Measurements from ENCODE around the gene CHRM4. TPM values are rescaled to one million over a fixed set of nuclear protein-coding genes. Genes with fewer than 3 reads are reported as not detected.

The CHRM4 gene
- total RNA-seq, 2 donors from 2014 or later, result 1.8 TPM; not detected in 1

GRCh38 chr11:46362156-46363030 lies 29.2 kb downstream of the CHRM4 start:
- no peak for TF ChIP-seq CTCF (IDR thresholded peaks at IDR 0.05)
- peak overlapping the region in 1 of 2 donors; percentile 61 for H3K27ac ChIP-seq
- ATAC-seq (ENCODE audit: insufficient number of reproducible peaks, low FRiP score, low read depth), result no peak
- peaks cover 18 to 34% of the 10 kb centered on the region in 2 donors for H3K4me1 ChIP-seq (ENCODE audit: control insufficient read depth in 1 of 2, low read depth in 2 of 2)
- H3K9me3 ChIP-seq, result no peaks in the 10 kb centered on the region
- H3K36me3 ChIP-seq, result no peaks in the 10 kb centered on the region
- H3K4me3 ChIP-seq, result peak overlapping the region; percentile 61
- DNase-seq (ENCODE audit: low spot score), result no peak
- H3K27me3 ChIP-seq (replicated peaks; ENCODE audit: insufficient read depth), result no peaks in the 10 kb centered on the region

GRCh38 chr11:46361283-46362155 lies 30.1 kb downstream of the CHRM4 start:
- H3K27me3 ChIP-seq (replicated peaks; ENCODE audit: insufficient read depth), result no peaks in the 10 kb centered on the region
- H3K4me1 ChIP-seq (ENCODE audit: control insufficient read depth in 1 of 2, low read depth in 2 of 2), result peaks cover 18 to 30% of the 10 kb centered on the region in 2 donors
- H3K36me3 ChIP-seq, result no peaks in the 10 kb centered on the region
- TF ChIP-seq CTCF (IDR thresholded peaks at IDR 0.05), result no peak
- peak overlapping the region; percentile 61 for H3K4me3 ChIP-seq
- DNase-seq (ENCODE audit: low spot score) (no peak), ATAC-seq (ENCODE audit: insufficient number of reproducible peaks, low FRiP score, low read depth) (peak; percentile 47)
- H3K27ac ChIP-seq, result peak overlapping the region; percentile 16 to 61
- H3K9me3 ChIP-seq, result no peaks in the 10 kb centered on the region

GRCh38 chr11:46360878-46361277 lies 30.7 kb downstream of the CHRM4 start:
- DNase-seq (ENCODE audit: low spot score), result no peak
- H3K9me3 ChIP-seq, result no peaks in the 10 kb centered on the region
- H3K27me3 ChIP-seq (replicated peaks; ENCODE audit: insufficient read depth), result no peaks in the 10 kb centered on the region
- H3K4me3 ChIP-seq, result peak overlapping the region; percentile 61
- no peaks in the 10 kb centered on the region for H3K36me3 ChIP-seq
- ATAC-seq (ENCODE audit: insufficient number of reproducible peaks, low FRiP score, low read depth), result no peak
- H3K4me1 ChIP-seq (ENCODE audit: control insufficient read depth in 1 of 2, low read depth in 2 of 2), result peaks cover 18 to 30% of the 10 kb centered on the region in 2 donors
- H3K27ac ChIP-seq, result peak overlapping the region; percentile 16 to 50
- no peak for TF ChIP-seq CTCF (IDR thresholded peaks at IDR 0.05)

GRCh38 chr11:46359953-46360352 lies 31.6 kb downstream of the CHRM4 start:
- Histone ChIP-seq H3K36me3 (no peaks in the 10 kb centered on the region), H3K9me3 (no peaks in the 10 kb centered on the region), H3K4me3 (no peak overlapping the region), H3K27ac (no peak overlapping the region), H3K4me1 (ENCODE audit: control insufficient read depth in 1 of 2, low read depth in 2 of 2) (peaks cover 18 to 30% of the 10 kb centered on the region in 2 donors), H3K27me3 (replicated peaks; ENCODE audit: insufficient read depth) (no peaks in the 10 kb centered on the region)
- no peak for TF ChIP-seq CTCF (IDR thresholded peaks at IDR 0.05)
- DNase-seq (ENCODE audit: low spot score), result no peak
- ATAC-seq (ENCODE audit: insufficient number of reproducible peaks, low FRiP score, low read depth), result no peak

GRCh38 chr11:46357483-46357936 lies 34.1 kb downstream of the CHRM4 start:
- Histone ChIP-seq H3K27me3 (replicated peaks; ENCODE audit: insufficient read depth) (no peaks in the 10 kb centered on the region), H3K27ac (no peak overlapping the region), H3K4me1 (ENCODE audit: control insufficient read depth in 1 of 2, low read depth in 2 of 2) (peaks cover 15 to 19% of the 10 kb centered on the region in 2 donors), H3K36me3 (no peaks in the 10 kb centered on the region), H3K9me3 (no peaks in the 10 kb centered on the region), H3K4me3 (no peak overlapping the region)
- no peak for DNase-seq (ENCODE audit: low spot score)
- no peak for ATAC-seq (ENCODE audit: insufficient number of reproducible peaks, low FRiP score, low read depth)
- TF ChIP-seq CTCF (IDR thresholded peaks at IDR 0.05), result no peak

Measured in thoracic aorta (tissue), 2 donors.